Ovary (tissue), 9 donors: ENCODE data around the gene PIK3AP1. TPM values are rescaled to one million over a fixed set of nuclear protein-coding genes. Genes with fewer than 3 reads are reported as not detected.

Experiments
- DNase-seq, 5 donors: peaks; one replicate each; pipeline ENCODE4 v3.0.0-alpha.2; 2019 to 2020
- H3K27ac ChIP-seq, 2 donors: fragments of 200-600 bp; one replicate each; pipeline versions ENCODE4 v1.5.1 to v1.8.0; 2019 to 2022
- H3K27me3 ChIP-seq: fragments of 200-600 bp; one replicate; pipeline ENCODE4 v1.8.0; 2022
- H3K36me3 ChIP-seq: fragments of 200-600 bp; sonication (generic); one replicate; pipeline ENCODE4 v1.5.1; 2019
- H3K4me1 ChIP-seq: one replicate; pipeline ENCODE4 v1.8.1; 2013; ENCODE audit warnings: mild to moderate bottlenecking, moderate library complexity; ENCODE audit not compliant: insufficient read depth
- H3K4me3 ChIP-seq: fragments of 200-600 bp; sonication (generic); one replicate; pipeline ENCODE4 v1.5.1; 2017
- H3K9me3 ChIP-seq, 2 donors: fragments of 200-600 bp in 1 of 2; sonication (generic) in 1 of 2; one replicate each; pipeline versions ENCODE4 v1.5.1 to v1.8.1; 2013 to 2019; ENCODE audit warnings: mild to moderate bottlenecking in 1 of 2, moderate library complexity in 1 of 2
- CTCF ChIP-seq, 3 donors: fragments of 450-650 bp in 2 of 3; fragments of 200-600 bp in 1 of 3; IDR thresholded peaks; one replicate each; pipeline versions ENCODE4 v1.5.1 to v1.8.0; 2016 to 2022; ENCODE audit warnings: antibody characterized with exemption in 3 of 3, mild to moderate bottlenecking in 1 of 3
- EP300 ChIP-seq: sonication (generic); formaldehyde crosslinking; IDR thresholded peaks from one replicate; pipeline ENCODE4 v1.6.1; 2017; ENCODE audit warnings: antibody characterized with exemption
- POLR2A ChIP-seq: fragments of 450-650 bp; IDR thresholded peaks from one replicate; pipeline ENCODE4 v1.6.1; 2017; ENCODE audit warnings: antibody characterized with exemption, mild to moderate bottlenecking, moderate library complexity
- WGBS, 3 donors: extraction: QIAGEN DNeasy Blood & Tissue Kit in 1 of 3; methylation state at CpG; one replicate each; pipeline versions ENCODE4 v1.1.5 to v1.1.7; 2013 to 2017; 5-methylcytosine and 5-hydroxymethylcytosine counted together
- intact Hi-C, 4 donors: fragments of 100-400 bp; cut with DNase I; formaldehyde crosslinking; loops; one replicate each; pipeline versions ENCODE4 v1.11.0 to v1.15.1; 2022 to 2023
- polyA plus RNA-seq, 2 donors: library from polyadenylated mRNA; stranded (reverse); fragments of 200-250 nt in 1 of 2; fragments of 350-450 nt in 1 of 2; fragmentation: Illumina TruSeq in 1 of 2; extraction: RNeasy Lipid Tissue Mini Kit (QIAGEN cat#74804) in 1 of 2; gene quantifications; one replicate each; pipeline ENCODE4 v1.2.3, GENCODE V29; 2013 to 2014
- total RNA-seq, 7 donors: library from RNA; depleted of rRNA in 2 of 7; stranded (reverse); fragments of >200 nt in 2 of 7; fragmentation: NEBNext Ultra II Directional in 3 of 7; extraction: Animal tissue kit (Norgen Biotek cat#: 25700) in 3 of 7; gene quantifications; one replicate each; pipeline versions ENCODE4 v1.1.0 to v1.2.4, GENCODE V29; 2016 to 2023
- donor health status: DM: no; HTN: no; CAD: no; lungs with moderate emphysema.
- donor health status: DM: no; HTN: no; CAD: no.
- donor health status: Bipolar disorder and iron deficiency.
- donor health status: DM: yes; HTN: yes; CAD: no.
- donor health status: DM: no; HTN: no; CAD: no.
- donor health status: DM: yes; HTN: yes; CAD: no.

The PIK3AP1 gene
- total and polyA plus RNA-seq, 9 donors, result 2.5 to 14.2 (median 7.8) TPM

DNA sequence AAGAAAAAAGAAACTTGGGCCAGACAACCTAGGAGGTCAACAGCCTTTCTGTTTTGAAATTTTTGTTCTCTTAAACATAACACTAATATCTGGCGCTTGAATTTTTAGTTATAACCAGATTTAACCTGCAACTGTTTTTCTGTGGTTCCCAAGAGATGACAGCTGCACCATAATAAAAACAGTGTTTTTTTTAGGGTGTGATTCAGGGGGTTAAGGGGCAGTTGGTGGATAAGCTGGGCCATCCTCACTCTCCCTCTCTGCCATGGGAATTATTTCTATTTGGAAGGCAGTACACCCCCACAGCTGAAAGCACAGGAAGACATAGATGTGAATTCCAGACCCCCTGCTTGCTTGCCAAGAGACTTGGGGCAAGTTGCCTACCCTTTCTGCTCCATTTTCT is 113.4 kb downstream of the PIK3AP1 start:
- TF ChIP-seq EP300 (no peak), POLR2A (no peak), CTCF (IDR thresholded peaks at IDR 0.05) (no peak)
- Histone ChIP-seq H3K27ac (peak overlapping the region in 1 of 2 donors; percentile 89), H3K27me3 (no peaks in the 10 kb centered on the region), H3K4me3 (no peak overlapping the region), H3K4me1 (peaks cover 19% of the 10 kb centered on the region), H3K9me3 (no peaks in the 10 kb centered on the region), H3K36me3 (no peaks in the 10 kb centered on the region)
- intact Hi-C loops, result no loop called here
- WGBS, 3 donors, result 6 to 43% (median 16%) methylated on average over 1 of the region's 1 CpG
- peak in 1 of 5 donors; percentile 60 for DNase-seq

DNA sequence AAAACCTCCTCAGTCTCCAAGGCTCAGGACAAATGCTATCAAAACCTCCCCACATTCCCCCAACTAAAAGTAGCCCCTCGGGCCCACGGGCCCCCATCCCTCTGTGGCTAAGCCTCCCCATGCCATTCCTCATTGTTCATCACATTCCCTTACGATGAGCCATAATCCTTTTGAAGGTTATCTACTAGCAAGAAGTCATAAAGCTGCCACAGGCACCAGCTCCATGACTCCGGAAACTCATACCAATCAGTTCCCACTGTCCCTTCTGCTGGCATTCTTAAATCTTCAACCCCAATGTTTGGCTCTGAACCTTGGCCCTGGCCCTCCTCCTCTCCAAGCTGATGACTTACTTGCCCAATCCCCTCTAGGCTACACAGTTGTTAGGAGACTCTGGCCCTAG is 114.1 kb downstream of the PIK3AP1 start:
- no peaks in the 10 kb centered on the region for H3K27me3 ChIP-seq
- H3K9me3 ChIP-seq, result no peaks in the 10 kb centered on the region
- 19 to 38% (median 19%) methylated on average over 4 of the region's 4 CpGs for WGBS, 3 donors
- H3K36me3 ChIP-seq, result no peaks in the 10 kb centered on the region
- peaks cover 19% of the 10 kb centered on the region for H3K4me1 ChIP-seq
- no peak overlapping the region for H3K4me3 ChIP-seq
- TF ChIP-seq POLR2A (no peak), CTCF (IDR thresholded peaks at IDR 0.05) (no peak), EP300 (no peak)
- intact Hi-C loops, result no loop called here
- H3K27ac ChIP-seq, result peak overlapping the region in 1 of 2 donors; percentile 89
- peak in 1 of 5 donors; percentile 45 for DNase-seq

- no peaks in the 10 kb centered on the region for H3K9me3 ChIP-seq
- no peak overlapping the region for H3K4me3 ChIP-seq
- H3K36me3 ChIP-seq, result no peaks in the 10 kb centered on the region
- DNase-seq, result no peak
- no peak for TF ChIP-seq CTCF (IDR thresholded peaks at IDR 0.05)
- TF ChIP-seq POLR2A, result no peak
- no peak for TF ChIP-seq EP300
- intact Hi-C loops, result no loop called here
- H3K27me3 ChIP-seq, result no peaks in the 10 kb centered on the region
- no peaks in the 10 kb centered on the region for H3K4me1 ChIP-seq
- 87 to 95% (median 92%) methylated on average over 4 of the region's 4 CpGs for WGBS, 3 donors
- H3K27ac ChIP-seq, result no peak overlapping the region
Observed at GRCh38 chr10:96600337-96600736, 120.0 kb downstream of the PIK3AP1 start.

DNA sequence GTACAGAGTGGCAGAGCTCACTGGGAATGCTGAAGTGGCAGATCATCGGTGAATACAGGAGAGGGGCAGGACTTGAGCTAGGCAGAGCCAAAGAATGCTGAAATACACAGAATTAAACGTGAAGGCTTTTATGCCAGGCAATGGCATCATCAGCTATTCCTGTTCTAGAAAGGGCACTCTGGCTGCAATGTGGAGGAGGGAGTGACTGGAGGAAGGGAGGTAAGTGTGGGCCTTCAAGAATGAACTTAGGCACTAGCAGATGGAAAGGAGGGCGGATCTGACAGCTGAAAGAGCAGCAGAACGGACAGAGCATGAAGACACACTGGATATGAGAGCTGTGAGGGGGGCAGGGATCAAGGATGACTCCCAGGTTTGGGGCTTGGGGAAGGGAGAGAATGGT is 121.5 kb downstream of the PIK3AP1 start:
- Histone ChIP-seq H3K4me3 (no peak overlapping the region), H3K27ac (no peak overlapping the region), H3K4me1 (no peaks in the 10 kb centered on the region), H3K27me3 (no peaks in the 10 kb centered on the region), H3K9me3 (no peaks in the 10 kb centered on the region), H3K36me3 (no peaks in the 10 kb centered on the region)
- 70 to 78% (median 76%) methylated on average over 4 of the region's 4 CpGs for WGBS, 3 donors
- no peak for TF ChIP-seq CTCF (IDR thresholded peaks at IDR 0.05)
- no peak for TF ChIP-seq POLR2A
- no peak for TF ChIP-seq EP300
- intact Hi-C loops, result no loop called here
- DNase-seq, result no peak
